ENCODE data around the gene TMEM119. TPM values are rescaled to one million over a fixed set of nuclear protein-coding genes. Genes with fewer than 3 reads are reported as not detected.

TMEM119 gene
- total RNA-seq, 2 donors from 2014 or later, result 1.8 to 5.5 TPM

DNA sequence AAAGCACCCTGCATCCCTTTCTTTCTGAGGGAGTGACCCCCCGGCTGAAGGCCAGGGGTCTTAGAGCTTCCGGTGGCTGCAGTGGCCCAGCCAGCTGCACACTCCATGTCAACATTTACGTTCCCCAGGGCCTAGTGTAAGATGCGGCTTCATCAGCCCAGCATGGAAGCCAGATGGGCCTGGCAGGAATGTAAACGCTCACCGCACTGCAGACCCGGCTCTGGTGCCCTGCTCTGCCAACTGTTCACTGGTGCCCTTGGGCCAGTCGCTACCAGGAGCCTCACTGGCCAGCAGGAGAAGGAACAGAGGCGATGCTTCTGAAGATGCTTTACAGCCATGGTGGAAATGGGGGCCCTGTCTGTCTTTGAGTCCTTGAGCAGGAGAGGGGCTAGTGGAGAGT is 8.6 kb upstream of the TMEM119 start:
- Histone ChIP-seq H3K9me3 (no peaks in the 10 kb centered on the region), H3K4me1 (peaks cover 0 to 12% of the 10 kb centered on the region in 2 donors), H3K4me3 (no peak overlapping the region), H3K36me3 (no peaks in the 10 kb centered on the region), H3K27me3 (no peaks in the 10 kb centered on the region), H3K27ac (no peak overlapping the region)
- TF ChIP-seq, protein P1, sequence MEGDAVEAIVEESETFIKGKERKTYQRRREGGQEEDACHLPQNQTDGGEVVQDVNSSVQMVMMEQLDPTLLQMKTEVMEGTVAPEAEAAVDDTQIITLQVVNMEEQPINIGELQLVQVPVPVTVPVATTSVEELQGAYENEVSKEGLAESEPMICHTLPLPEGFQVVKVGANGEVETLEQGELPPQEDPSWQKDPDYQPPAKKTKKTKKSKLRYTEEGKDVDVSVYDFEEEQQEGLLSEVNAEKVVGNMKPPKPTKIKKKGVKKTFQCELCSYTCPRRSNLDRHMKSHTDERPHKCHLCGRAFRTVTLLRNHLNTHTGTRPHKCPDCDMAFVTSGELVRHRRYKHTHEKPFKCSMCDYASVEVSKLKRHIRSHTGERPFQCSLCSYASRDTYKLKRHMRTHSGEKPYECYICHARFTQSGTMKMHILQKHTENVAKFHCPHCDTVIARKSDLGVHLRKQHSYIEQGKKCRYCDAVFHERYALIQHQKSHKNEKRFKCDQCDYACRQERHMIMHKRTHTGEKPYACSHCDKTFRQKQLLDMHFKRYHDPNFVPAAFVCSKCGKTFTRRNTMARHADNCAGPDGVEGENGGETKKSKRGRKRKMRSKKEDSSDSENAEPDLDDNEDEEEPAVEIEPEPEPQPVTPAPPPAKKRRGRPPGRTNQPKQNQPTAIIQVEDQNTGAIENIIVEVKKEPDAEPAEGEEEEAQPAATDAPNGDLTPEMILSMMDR (IDR thresholded peaks at IDR 0.05), result no peak
- DNase-seq (ENCODE audit: low spot score), result no peak

DNA sequence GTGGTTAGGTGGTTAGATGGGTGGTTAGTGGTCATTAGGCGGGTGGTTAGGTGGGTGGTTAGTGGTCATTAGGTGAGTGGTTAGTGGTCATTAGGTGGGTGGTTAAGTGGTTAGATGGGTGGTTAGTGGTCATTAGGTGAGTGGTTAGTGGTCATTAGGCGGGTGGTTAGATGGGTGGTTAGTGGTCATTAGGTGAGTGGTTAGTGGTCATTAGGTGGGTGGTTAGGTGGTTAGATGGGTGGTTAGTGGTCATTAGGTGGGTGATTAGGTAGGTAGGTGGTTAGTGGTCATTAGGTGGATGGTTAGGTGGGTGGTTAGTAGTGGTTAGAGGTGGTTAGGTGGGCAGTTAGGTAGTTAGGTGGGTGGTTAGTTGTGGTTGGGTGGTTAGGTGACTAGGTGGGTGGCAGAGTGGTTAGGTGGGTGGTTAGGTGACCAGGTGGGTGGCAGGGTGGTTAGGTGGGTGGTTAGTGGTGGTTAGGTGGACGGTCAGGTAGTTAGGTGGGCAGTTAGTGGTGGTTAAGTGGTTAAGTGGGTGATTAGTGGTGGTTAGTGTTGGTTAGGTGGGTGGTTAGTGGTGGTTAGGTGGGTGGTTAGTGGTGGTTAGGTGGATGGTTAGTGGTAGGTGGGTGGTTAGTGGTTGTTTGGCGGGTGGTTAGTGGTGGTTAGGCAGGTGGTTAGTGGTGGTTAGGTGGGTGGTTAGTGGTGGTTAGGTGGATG is 8.0 kb upstream of the TMEM119 start:
- no peak for DNase-seq (ENCODE audit: low spot score)
- H3K4me1 ChIP-seq, result peaks cover 0 to 12% of the 10 kb centered on the region in 2 donors
- no peaks in the 10 kb centered on the region for H3K27me3 ChIP-seq
- H3K9me3 ChIP-seq, result no peaks in the 10 kb centered on the region
- H3K36me3 ChIP-seq, result no peaks in the 10 kb centered on the region
- H3K4me3 ChIP-seq, result no peak overlapping the region
- TF ChIP-seq, protein P1 (IDR thresholded peaks at IDR 0.05), result no peak
- no peak overlapping the region for H3K27ac ChIP-seq

DNA sequence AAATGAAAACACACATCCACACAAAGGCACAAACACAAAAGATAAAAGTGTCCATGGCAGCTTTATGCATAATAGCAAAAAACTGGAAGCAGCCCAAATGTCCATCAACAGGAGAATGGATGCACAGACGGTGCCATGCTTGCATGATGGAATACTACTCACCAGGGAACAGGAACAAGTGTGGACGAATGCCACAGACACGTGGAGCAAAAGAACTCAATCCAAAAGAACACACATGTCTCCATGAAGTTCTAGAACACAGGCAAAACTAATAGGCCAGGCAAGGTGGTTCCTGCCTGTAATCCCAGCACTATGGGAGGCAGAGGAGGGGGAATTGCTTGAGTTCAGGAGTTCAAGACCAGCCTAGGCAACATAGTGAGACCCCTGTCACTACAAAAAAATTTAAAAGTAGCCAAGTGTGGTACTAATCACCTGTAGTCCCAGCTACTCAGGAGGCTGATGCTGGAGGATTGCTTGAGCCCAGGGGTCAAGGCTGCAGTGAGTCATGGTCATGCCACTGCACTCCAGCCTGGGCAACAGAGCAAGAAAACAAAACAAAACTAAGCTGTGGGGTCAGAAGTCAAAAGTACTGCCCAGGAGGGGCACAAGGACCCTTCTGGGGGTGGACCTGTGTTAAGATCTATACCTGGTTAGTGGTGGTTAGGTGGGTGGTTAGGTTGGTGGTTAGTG is 7.3 kb upstream of the TMEM119 start:
- no peaks in the 10 kb centered on the region for H3K9me3 ChIP-seq
- H3K27me3 ChIP-seq, result no peaks in the 10 kb centered on the region
- H3K4me3 ChIP-seq, result no peak overlapping the region
- H3K27ac ChIP-seq, result no peak overlapping the region
- H3K4me1 ChIP-seq, result peaks cover 0 to 11% of the 10 kb centered on the region in 2 donors
- no peak for DNase-seq (ENCODE audit: low spot score)
- no peaks in the 10 kb centered on the region for H3K36me3 ChIP-seq
- TF ChIP-seq, protein P1 (IDR thresholded peaks at IDR 0.05), result no peak

DNA sequence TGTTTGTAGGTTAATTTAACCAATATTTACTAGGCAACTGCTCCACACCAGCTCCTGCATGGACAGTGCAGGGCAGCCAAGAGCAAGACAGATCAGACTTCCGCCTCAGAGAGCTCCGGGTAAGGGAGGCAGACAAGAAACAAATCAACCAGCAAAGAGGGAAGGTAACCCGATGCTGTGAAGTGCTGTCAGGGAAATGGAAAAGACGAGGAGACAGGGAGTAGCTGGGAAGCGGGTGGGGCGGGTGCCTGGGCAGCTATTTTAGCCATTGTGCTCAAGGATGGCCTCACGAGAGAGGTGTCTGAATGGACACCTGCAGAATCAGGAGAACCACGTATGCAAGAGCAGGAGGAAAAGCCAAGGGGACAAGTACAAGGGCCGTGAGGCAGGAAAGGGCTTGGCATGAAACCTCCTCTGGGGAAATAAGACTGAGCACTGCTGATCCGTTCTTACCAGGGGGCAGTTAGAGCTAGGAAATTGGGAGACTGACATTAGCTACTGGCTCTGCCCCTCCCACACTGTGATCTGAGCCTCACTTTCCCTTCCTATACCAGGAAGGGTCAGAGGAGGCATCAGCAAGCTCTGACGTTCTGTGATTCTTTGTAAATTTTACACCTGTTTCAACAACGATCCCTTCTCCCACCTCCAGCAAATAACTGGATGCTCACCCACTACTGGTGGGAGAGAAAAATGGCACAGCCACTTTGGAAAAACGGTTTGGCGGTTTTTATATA is 6.5 kb upstream of the TMEM119 start:
- Histone ChIP-seq H3K36me3 (no peaks in the 10 kb centered on the region), H3K9me3 (no peaks in the 10 kb centered on the region), H3K27ac (no peak overlapping the region), H3K4me3 (no peak overlapping the region), H3K4me1 (peaks cover 0 to 3% of the 10 kb centered on the region in 2 donors), H3K27me3 (no peaks in the 10 kb centered on the region)
- TF ChIP-seq, protein P1 (IDR thresholded peaks at IDR 0.05), result no peak
- no peak for DNase-seq (ENCODE audit: low spot score)

DNA sequence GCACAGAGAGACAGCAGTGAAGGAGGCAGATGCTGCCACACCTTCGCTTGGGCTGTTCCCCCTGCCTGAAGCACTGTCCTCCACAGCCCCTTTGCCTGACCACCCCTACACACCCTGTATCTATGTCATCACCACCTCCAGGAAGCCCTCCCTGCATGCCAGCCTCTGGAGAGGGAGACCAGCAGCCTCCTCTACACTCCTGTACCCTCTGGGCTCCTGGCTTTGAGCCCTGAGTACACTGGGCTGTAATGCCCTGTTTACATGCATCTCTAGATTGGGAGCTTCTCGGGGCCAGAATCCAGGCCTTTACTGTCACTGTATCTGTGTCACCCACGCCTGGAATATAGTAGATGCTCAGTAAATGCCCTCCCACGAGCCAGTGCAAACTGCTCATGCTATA is 5.9 kb upstream of the TMEM119 start:
- no peak overlapping the region for H3K4me3 ChIP-seq
- H3K36me3 ChIP-seq, result no peaks in the 10 kb centered on the region
- no peaks in the 10 kb centered on the region for H3K9me3 ChIP-seq
- H3K27ac ChIP-seq, result no peak overlapping the region
- no peaks in the 10 kb centered on the region for H3K4me1 ChIP-seq
- TF ChIP-seq, protein P1 (IDR thresholded peaks at IDR 0.05), result no peak
- no peak for DNase-seq (ENCODE audit: low spot score)
- no peaks in the 10 kb centered on the region for H3K27me3 ChIP-seq
